Hepatocyte (in vitro differentiated cells): ENCODE results near the gene TRIM17. TPM values are rescaled to one million over a fixed set of nuclear protein-coding genes. Genes with fewer than 3 reads are reported as not detected.

Experiments
- DNase-seq: peaks from one replicate; pipeline ENCODE4 v3.0.0-alpha.2; 2016; ENCODE audit warnings: low spot score
- H2AFZ ChIP-seq: fragments of 200-600 bp; sonication (generic); 2 replicates; pipeline ENCODE4 v1.6.0; 2016; ENCODE audit warnings: antibody characterized with exemption, mild to moderate bottlenecking
- H3K27ac ChIP-seq: fragments of 200-600 bp; sonication (generic); 2 replicates; pipeline ENCODE4 v1.5.1; 2016; ENCODE audit warnings: mild to moderate bottlenecking
- H3K27me3 ChIP-seq: fragments of 200-600 bp; sonication (generic); 2 replicates; pipeline ENCODE4 v1.6.1; 2016
- H3K36me3 ChIP-seq: fragments of 200-600 bp; sonication (generic); replicated peaks from 2 replicates; pipeline ENCODE4 v1.5.1; 2016; ENCODE audit warnings: low read depth; ENCODE audit not compliant: insufficient read depth
- H3K4me1 ChIP-seq: fragments of 200-600 bp; sonication (generic); 2 replicates; pipeline ENCODE4 v1.5.1; 2016; ENCODE audit warnings: mild to moderate bottlenecking, moderate library complexity; ENCODE audit not compliant: insufficient read depth
- H3K4me2 ChIP-seq: fragments of 200-600 bp; sonication (generic); 2 replicates; pipeline ENCODE4 v1.6.0; 2016
- H3K4me3 ChIP-seq: fragments of 200-600 bp; sonication (generic); 2 replicates; pipeline ENCODE4 v1.5.1; 2016; ENCODE audit warnings: mild to moderate bottlenecking
- H3K79me2 ChIP-seq: fragments of 200-600 bp; sonication (generic); 2 replicates; pipeline ENCODE4 v1.6.0; 2017; ENCODE audit warnings: mild to moderate bottlenecking
- H3K9me2 ChIP-seq: fragments of 200-600 bp; sonication (generic); replicated peaks from 2 replicates; pipeline ENCODE4 v1.6.0; 2017; ENCODE audit warnings: mild to moderate bottlenecking; ENCODE audit not compliant: insufficient read depth
- H3K9me3 ChIP-seq: fragments of 200-600 bp; sonication (generic); 2 replicates; pipeline ENCODE4 v1.5.1; 2016; ENCODE audit warnings: low read depth, mild to moderate bottlenecking
- H4K20me1 ChIP-seq: fragments of 200-600 bp; sonication (generic); 2 replicates; pipeline ENCODE4 v1.6.0; 2016; ENCODE audit warnings: mild to moderate bottlenecking; ENCODE audit not compliant: insufficient read depth, poor library complexity, severe bottlenecking
- EZH2 ChIP-seq: fragments of 200-600 bp; sonication (generic); IDR thresholded peaks from 2 replicates; pipeline ENCODE4 v1.6.1; 2016; ENCODE audit warnings: antibody characterized with exemption, mild to moderate bottlenecking, borderline replicate concordance
- EZH2phosphoT487 ChIP-seq: fragments of 200-600 bp; sonication (generic); IDR thresholded peaks from one replicate; pipeline ENCODE4 v1.6.1; 2018; ENCODE audit warnings: antibody characterized with exemption, mild to moderate bottlenecking, low read depth, moderate library complexity; ENCODE audit not compliant: unreplicated experiment, severe bottlenecking
- WGBS: methylation state at CpG from one replicate; pipeline ENCODE4 v1.1.6; 2016; ENCODE audit warnings: low lambda C conversion rate; ENCODE audit errors: missing lambda C conversion rate; 5-methylcytosine and 5-hydroxymethylcytosine counted together
- polyA plus RNA-seq: library from polyadenylated mRNA; unstranded; fragments of >200 nt; fragmentation: Nextera tagmentation; extraction: Ambion mirVana; gene quantifications from 2 replicates; pipeline ENCODE4 v1.2.1, GENCODE V29; 2016
- total RNA-seq: library from RNA; depleted of rRNA; stranded (reverse); fragments of >200 nt; gene quantifications from 2 replicates; pipeline ENCODE4 v1.2.3, GENCODE V29; 2014
- TF ChIP-seq, protein P1 (sequence below): fragments of 200-600 bp; sonication (generic); IDR thresholded peaks from 2 replicates; pipeline ENCODE4 v1.5.1; 2016; ENCODE audit warnings: antibody characterized with exemption, mild to moderate bottlenecking; ENCODE audit not compliant: poor library complexity

The TRIM17 gene
- total and polyA plus RNA-seq, 2 experiments from 2014 or later, result 2.4 to 7.3 TPM

DNA sequence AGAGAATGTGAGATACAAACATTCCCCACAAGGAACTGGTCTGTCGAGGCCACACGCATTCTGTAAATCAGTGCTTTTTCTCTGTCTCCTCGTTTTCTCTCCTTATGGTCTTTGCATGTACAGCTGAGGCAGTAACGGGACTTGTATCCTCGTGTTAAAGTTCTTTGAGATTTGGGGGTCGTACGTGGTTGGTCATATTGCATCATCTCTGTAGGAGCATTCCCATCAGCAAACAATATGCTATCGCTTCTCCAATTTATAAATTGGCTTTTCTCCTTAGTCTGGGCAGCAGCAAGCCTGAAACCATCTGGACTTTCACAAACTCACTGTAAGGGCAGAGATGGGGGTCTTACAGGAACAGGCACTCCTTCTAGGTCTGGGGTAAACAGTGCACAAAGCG, 13.0 kb upstream of the TRIM17 start:
- no peak overlapping the region for H2AFZ ChIP-seq
- H3K27me3 ChIP-seq, result no peaks in the 10 kb centered on the region
- no peaks in the 10 kb centered on the region for H3K79me2 ChIP-seq
- no peak overlapping the region for H3K27ac ChIP-seq
- TF ChIP-seq EZH2phosphoT487, result no peak
- no peak for TF ChIP-seq EZH2
- TF ChIP-seq, protein P1, sequence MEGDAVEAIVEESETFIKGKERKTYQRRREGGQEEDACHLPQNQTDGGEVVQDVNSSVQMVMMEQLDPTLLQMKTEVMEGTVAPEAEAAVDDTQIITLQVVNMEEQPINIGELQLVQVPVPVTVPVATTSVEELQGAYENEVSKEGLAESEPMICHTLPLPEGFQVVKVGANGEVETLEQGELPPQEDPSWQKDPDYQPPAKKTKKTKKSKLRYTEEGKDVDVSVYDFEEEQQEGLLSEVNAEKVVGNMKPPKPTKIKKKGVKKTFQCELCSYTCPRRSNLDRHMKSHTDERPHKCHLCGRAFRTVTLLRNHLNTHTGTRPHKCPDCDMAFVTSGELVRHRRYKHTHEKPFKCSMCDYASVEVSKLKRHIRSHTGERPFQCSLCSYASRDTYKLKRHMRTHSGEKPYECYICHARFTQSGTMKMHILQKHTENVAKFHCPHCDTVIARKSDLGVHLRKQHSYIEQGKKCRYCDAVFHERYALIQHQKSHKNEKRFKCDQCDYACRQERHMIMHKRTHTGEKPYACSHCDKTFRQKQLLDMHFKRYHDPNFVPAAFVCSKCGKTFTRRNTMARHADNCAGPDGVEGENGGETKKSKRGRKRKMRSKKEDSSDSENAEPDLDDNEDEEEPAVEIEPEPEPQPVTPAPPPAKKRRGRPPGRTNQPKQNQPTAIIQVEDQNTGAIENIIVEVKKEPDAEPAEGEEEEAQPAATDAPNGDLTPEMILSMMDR, result no peak
- peaks cover 13% of the 10 kb centered on the region for H3K4me1 ChIP-seq
- no peak overlapping the region for H3K4me3 ChIP-seq
- H3K9me2 ChIP-seq, result no peaks in the 10 kb centered on the region
- H3K36me3 ChIP-seq, result no peaks in the 10 kb centered on the region
- 75% methylated on average over 9 of the region's 9 CpGs for WGBS
- H3K4me2 ChIP-seq, result no peak overlapping the region
- DNase-seq, result no peak
- H3K9me3 ChIP-seq, result no peaks in the 10 kb centered on the region
- H4K20me1 ChIP-seq, result no peaks in the 10 kb centered on the region

DNA sequence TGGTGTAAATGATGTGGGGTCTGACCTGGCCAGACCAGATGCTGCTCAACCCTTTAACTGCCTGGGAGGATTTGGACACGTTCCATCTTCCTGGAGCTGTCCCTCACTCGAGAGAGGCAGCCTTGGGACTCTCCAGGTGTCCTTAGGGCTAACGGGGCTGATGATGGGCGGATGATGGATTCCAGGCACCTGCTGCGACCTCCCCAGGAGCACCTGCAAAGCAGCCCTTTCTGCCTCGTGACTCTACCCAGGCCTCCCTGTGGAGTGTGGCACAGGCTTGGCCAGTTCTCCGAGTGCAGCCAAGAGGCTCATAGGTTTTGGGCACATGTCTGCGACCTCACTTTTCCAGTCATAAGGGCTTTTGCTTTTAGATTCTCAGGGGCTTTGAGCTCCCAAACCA, 12.3 kb upstream of the TRIM17 start:
- Histone ChIP-seq H3K4me3 (no peak overlapping the region), H4K20me1 (no peaks in the 10 kb centered on the region), H3K27me3 (no peaks in the 10 kb centered on the region), H3K4me2 (no peak overlapping the region), H3K9me2 (no peaks in the 10 kb centered on the region), H3K79me2 (no peaks in the 10 kb centered on the region), H3K4me1 (peaks cover 13% of the 10 kb centered on the region), H2AFZ (no peak overlapping the region), H3K36me3 (no peaks in the 10 kb centered on the region), H3K9me3 (no peaks in the 10 kb centered on the region), H3K27ac (no peak overlapping the region)
- DNase-seq, result no peak
- WGBS, result 60% methylated on average over 8 of the region's 8 CpGs
- TF ChIP-seq EZH2 (no peak), EZH2phosphoT487 (no peak)
- TF ChIP-seq, protein P1, result no peak

DNA sequence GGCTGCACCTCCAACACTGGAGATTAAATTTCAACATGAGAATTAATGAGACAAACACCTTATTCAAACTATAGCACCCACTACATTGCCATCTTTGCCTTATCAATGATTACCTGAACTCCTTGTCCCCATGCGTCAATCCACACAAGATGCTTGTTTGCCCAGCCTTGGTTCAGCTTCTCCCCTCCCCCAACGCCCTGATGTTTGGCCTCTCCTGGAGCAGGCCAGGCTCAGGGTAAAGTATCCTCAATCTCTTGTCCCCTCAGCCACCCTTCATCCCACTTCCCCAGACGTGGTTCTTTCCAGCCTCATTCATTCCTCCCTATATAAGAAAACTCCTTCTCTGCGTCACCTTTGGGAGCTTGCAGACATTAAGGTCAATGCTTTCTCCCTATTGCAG, 11.8 kb upstream of the TRIM17 start:
- no peak overlapping the region for H2AFZ ChIP-seq
- WGBS, result 70% methylated on average over 4 of the region's 4 CpGs
- TF ChIP-seq, protein P1, result no peak
- TF ChIP-seq EZH2, result no peak
- TF ChIP-seq EZH2phosphoT487, result no peak

DNA sequence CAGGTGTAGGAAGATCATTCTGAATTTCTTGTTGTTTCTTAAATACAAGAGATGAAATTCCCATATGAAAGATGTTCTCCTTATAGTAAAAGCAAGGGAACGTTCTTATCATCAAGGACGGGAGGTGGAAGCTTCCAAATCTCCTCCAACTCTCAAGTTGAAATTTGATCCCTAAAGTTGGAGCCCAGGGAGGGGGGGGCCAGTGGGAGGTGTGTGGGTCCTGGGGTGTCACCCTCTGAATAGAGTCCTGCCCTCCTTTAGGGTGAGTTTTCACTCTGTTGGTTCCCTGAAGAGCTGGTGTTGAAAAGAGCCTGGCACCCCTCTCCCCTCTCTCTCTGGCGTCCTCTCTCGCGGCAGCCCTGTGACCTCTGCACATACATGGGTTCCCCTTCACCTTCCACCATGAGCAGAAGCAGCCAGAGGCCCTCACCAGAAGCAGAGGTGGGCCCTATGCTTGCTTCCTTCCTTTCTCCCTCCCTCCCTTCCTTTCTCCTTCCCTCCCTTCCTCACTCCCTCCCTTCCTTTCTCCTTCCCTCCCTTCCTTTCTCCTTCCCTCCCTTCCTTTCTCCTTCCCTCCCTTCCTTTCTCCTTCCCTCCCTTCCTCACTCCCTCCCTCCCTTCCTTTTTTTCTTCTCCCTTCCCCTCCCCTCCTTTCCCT, 10.0 kb upstream of the TRIM17 start:
- no peaks in the 10 kb centered on the region for H3K9me3 ChIP-seq
- DNase-seq, result no peak
- 61% methylated on average over 5 of the region's 5 CpGs for WGBS
- no peak overlapping the region for H3K4me3 ChIP-seq
- H2AFZ ChIP-seq, result no peak overlapping the region
- H3K27me3 ChIP-seq, result no peaks in the 10 kb centered on the region
- no peaks in the 10 kb centered on the region for H3K79me2 ChIP-seq
- TF ChIP-seq, protein P1, result no peak
- TF ChIP-seq EZH2 (no peak), EZH2phosphoT487 (no peak)
- H3K27ac ChIP-seq, result no peak overlapping the region
- H3K9me2 ChIP-seq, result no peaks in the 10 kb centered on the region
- no peaks in the 10 kb centered on the region for H4K20me1 ChIP-seq
- no peak overlapping the region for H3K4me2 ChIP-seq
- H3K4me1 ChIP-seq, result no peaks in the 10 kb centered on the region
- H3K36me3 ChIP-seq, result no peaks in the 10 kb centered on the region

More for the DNA sequence above, 11.8 kb upstream of the TRIM17 start:
- Histone ChIP-seq H3K27ac (no peak overlapping the region), H3K79me2 (no peaks in the 10 kb centered on the region), H3K4me1 (peaks cover 9% of the 10 kb centered on the region), H3K36me3 (no peaks in the 10 kb centered on the region), H3K9me3 (no peaks in the 10 kb centered on the region), H4K20me1 (no peaks in the 10 kb centered on the region), H3K27me3 (no peaks in the 10 kb centered on the region), H3K4me3 (no peak overlapping the region), H3K4me2 (no peak overlapping the region), H3K9me2 (no peaks in the 10 kb centered on the region)
- DNase-seq, result no peak
